8988T (cell line): ENCODE measurements around the gene TLCD3B.
"Not testable (repeated sequence)": the region's sequence is repeated elsewhere in the genome, so short reads cannot be mapped to it uniquely, and the experiment has no call there.

Experiments used
- DNase-seq: peaks from one replicate; pipeline ENCODE4 v3.0.0; 2011

Gene TLCD3B

GRCh38 chr16:30060836-30061554 lies 29.9 kb upstream of the TLCD3B start:
- no peak for DNase-seq

DNA sequence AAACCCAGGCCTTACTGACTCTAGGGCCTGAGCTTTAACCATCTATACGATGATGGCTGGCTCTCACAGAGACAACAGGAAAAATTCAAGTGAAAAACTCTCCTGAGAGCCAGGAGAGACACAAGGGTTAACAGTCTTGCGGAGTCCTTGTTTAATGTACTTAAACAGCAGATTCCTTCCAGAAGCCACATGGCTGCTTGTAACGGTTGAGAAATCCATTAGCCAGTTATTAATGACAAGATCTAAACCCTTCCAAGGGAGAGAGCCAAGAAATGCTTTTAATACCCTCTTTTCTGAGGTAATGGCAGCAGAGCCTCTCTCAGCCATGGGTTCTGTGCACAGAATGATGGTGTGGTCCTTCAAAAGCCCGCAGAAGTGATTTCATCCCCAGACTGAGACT lies 29.3 kb upstream of the TLCD3B start:
- no peak for DNase-seq

GRCh38 chr16:30054959-30055553 lies 24.0 kb upstream of the TLCD3B start:
- DNase-seq, result peak; percentile 53

- no peak for DNase-seq
Observed at GRCh38 chr16:30054451-30054850, 23.4 kb upstream of the TLCD3B start.

GRCh38 chr16:30053376-30054015 lies 22.4 kb upstream of the TLCD3B start:
- no peak for DNase-seq

DNA sequence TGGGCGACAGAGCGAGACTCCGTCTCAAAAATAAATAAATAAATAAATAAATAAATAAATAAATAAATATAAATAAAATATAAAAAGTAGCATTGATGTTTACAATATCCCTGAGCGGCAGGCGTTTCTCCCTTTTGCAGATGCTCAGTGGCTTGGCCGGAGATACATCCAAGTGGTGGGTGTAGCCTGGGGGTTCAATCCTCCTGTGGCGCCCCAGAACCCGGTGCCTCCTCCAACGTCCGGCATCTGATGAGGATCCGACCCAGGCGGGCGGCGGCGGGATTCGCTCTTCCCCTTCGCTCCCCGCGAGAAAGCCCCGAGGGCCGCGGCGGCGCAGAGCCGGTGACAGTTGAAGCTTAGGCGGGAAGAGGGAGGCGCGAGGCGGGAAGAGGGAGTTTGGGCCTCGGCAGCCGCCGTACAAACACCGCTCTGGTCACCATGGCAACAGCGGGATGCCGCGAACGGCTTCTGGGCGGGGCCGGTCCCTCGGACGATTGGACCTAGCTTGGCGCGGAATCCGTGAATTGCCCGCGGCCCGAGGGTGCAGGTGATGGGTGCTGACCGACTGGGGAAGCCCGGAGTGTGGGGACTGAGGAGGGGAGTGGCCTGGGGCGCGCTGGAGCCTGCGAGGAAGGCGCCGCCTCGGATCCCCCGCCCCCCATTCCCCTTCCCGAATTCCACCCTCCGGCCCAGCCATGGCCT lies 21.8 kb upstream of the TLCD3B start:
- DNase-seq, result peak; percentile 69

- no peak for DNase-seq
Observed at GRCh38 chr16:30051518-30051917, 20.4 kb upstream of the TLCD3B start.

DNA sequence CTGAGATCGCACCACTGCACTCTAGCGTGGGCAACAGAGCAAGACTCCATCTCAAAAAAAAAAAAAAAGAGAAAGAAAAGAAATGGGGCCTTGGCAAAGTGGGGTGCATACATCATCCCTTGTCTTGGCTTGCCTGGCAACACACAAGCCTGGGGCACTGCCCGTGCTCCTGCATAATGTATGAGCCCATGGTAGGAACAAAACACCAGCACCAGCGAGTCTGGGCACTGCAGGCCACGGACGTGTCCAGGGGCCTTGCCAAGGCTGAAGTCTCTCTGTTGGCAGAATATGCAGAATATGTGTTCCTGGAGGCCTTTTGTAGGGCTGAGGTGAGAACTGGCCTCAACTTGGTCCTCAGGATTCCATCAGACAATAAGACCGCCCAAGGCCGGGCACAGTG lies 18.8 kb upstream of the TLCD3B start:
- DNase-seq, result no peak

DNA sequence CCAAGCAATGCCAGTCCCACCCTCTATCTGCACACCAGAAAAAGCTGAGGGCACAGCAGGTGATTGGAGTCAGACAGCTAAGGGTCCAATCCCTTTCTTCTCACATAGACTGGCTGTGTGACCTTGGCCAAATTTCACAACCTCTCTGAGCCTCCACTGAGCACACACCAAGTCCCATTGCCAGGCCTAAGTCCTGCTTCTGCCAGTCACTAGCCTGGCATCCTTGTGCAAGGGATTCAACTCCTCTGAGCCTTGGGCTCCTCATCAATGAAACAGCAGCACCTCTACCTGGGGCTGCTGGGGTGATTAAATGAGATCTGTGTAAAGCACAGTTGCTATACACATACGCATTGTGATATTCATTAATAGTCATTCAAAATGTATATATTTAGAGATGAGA lies 15.5 kb upstream of the TLCD3B start:
- no peak for DNase-seq

GRCh38 chr16:30046178-30046577 lies 15.1 kb upstream of the TLCD3B start:
- DNase-seq, result no peak

GRCh38 chr16:30041841-30042240 lies 10.8 kb upstream of the TLCD3B start:
- no peak for DNase-seq

GRCh38 chr16:30040690-30041089 lies 9.6 kb upstream of the TLCD3B start:
- not testable (repeated sequence) for DNase-seq

GRCh38 chr16:30040221-30040620 lies 9.2 kb upstream of the TLCD3B start:
- no peak for DNase-seq

DNA sequence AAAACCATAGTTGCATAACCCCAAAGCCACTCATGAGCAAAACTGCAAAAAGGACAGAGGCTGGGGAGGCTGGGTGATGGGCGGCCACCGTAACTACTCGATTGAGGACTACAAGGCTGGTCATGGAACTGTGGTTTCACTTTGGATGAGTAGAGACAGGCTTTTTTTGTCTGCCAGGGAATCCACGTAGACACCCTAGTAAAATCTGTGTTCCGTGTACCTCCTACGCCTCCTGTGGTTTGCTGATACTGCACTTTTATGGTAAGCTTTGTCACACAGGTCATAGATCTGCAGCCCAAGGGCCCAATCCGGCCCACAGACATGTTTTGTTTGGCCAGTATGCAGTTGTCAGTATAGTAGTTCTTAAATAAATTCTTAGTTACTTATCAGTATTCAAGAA lies 2.2 kb upstream of the TLCD3B start:
- no peak for DNase-seq

DNA sequence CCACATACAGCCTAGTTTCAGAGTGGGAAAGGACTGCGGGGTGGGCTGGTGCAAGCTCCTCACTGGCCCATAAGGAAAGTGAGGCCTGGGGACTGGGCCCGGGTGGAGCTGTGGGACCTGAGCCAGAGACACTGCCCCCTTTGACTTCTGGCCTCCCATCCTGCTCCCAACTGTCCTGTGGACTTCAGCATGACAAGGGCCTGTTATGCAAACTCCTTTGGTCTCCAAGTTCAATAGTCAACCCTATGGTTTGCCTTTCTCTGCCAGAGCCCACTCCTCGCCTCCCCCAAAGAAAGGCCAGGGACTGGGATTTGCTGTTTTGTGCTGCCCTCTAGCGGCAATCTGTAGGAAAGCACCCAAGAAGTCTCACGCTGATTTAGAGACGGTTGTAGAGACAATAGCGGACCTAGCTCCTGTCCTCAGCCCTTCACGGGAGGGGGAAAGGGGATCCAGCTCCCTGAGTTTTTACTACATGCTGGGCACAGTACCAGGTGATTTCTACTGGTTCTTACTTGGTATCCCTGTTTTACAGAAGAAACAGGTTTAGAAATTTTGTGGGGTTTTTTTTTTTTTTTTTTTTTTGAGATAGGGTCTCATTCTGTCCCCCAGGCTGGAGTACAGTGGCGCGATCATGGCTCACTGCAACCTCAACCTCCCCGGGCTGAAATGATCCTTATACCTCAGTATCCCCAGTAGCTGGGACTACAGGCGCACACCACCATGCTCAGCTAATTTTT lies 1.2 kb upstream of the TLCD3B start:
- peak; percentile 27 for DNase-seq

DNA sequence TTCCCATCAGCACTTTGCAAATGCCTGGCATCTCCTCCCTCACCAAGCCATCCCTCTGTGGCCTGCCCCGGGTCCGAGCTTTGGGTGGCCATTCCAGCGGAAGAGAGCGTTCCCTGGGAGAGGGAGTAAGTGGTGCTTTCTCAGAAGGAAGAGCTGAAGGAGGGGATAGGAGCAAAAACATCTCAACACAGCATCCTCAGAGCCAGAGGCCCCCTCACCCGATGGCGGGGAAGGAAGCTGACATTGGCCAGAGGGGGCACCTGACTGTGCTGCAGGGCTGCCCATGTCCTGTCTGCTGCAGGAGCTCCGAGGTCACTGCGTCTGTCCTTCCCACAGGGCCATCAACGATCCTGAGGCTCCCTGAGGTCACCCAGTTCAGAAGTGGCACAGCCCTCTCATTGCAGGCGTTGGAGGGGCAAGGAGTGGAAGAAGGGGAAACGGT lies 427 bp upstream of the TLCD3B start:
- no peak for DNase-seq

GRCh38 chr16:30030011-30030685 lies 923 bp downstream of the TLCD3B start:
- DNase-seq, result no peak

DNA sequence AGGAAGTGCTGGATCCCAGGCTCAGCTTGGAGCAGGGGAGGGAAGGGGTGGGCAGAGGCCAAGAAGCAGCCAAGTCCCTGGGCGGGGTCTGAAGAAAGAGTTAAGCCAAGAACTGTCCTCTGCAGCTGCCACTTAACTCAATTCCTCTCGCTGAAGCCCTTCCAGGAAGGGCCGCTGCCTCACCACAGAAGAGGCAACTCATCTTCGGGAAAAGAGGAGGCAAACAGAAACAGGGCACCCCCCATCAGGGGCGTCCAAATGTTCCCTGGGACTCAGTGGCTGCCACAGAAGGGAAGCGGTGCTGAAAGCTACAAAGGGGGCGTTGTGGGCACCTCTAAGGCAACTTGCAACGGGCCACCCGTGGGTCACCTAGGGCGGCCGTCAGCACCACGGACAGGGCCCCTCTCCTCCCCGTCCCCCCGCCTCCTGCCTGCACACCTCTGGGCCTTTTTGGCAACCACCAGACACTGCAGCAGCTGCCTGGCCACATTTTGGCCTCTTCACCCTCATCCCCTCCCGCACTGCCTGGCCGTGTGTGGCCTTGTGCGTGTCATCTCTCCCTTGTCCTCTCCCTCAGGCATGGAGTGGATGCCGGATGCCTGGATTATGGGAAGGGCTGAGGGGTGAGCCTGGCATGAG lies 2.5 kb downstream of the TLCD3B start:
- peak; percentile 4 for DNase-seq

- DNase-seq, result peak; percentile 4
Observed at GRCh38 chr16:30027588-30028437, 3.3 kb downstream of the TLCD3B start.

- DNase-seq, result no peak
Observed at GRCh38 chr16:30026449-30026848, 4.6 kb downstream of the TLCD3B start.

DNA sequence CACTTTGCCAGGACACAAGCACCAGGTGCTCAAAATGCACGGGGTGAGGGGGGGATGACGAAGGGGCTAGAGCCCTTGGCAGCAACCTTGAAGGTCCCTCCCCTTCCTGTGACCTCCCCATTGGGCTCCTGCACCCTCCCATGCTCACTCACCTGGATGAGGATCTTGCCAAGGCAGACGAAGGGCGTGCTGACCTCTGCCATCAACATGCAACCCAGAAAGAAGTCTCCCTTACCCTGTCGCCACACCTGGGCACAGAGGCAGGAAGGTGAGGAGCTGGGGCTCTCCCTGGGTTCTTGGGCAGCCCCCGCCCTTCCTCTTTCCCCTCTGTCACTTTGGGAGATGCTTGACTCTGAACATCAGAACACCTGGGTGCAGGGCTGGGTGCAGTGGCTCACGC lies 5.5 kb downstream of the TLCD3B start:
- DNase-seq, result no peak
